Measurements from ENCODE around the gene NFIB. TPM values are rescaled to one million over a fixed set of nuclear protein-coding genes. Genes with fewer than 3 reads are reported as not detected.

Gene NFIB
- total and polyA plus RNA-seq, 2 donors (not counting 1 experiment from before 2014, with no cell fraction given): 29.3 to 36.3 TPM

DNA sequence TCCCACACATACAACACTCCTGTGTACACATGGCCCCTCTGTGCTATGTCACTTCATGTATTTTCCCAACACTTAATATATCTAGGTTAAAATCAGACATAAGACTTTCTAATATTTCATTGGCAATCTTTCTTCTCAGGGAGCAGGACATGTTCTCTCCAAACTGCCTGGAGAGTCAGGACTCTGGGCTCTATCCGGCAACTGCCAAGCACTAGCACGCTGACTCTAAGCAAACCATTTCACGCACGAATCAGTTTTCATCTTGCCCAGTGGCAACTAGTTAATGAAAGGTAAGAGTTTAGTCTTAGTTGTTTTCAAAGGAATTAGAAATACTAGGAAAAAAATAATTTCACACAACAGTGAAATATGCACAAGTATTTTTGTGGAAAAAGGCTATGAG, 124.8 kb downstream of the NFIB start:
- no peak overlapping the region for H3K27ac ChIP-seq (ENCODE audit: insufficient read depth, low read length)
- no peak overlapping the region for H3K9ac ChIP-seq (ENCODE audit: insufficient read depth, low read length)
- H3K4me2 ChIP-seq (ENCODE audit: extremely low read depth, insufficient read depth, low read length): no peak overlapping the region
- no peak overlapping the region for H3K4me3 ChIP-seq (replicated peaks in 1 of 4; ENCODE audit: control extremely low read depth in 1 of 4, insufficient read depth in 1 of 4, low read depth in 3 of 4, low read length in 4 of 4)
- H4K20me1 ChIP-seq (ENCODE audit: control insufficient read depth, extremely low read depth, insufficient read depth, low read length): no peaks in the 10 kb centered on the region
- TF ChIP-seq, protein P1, sequence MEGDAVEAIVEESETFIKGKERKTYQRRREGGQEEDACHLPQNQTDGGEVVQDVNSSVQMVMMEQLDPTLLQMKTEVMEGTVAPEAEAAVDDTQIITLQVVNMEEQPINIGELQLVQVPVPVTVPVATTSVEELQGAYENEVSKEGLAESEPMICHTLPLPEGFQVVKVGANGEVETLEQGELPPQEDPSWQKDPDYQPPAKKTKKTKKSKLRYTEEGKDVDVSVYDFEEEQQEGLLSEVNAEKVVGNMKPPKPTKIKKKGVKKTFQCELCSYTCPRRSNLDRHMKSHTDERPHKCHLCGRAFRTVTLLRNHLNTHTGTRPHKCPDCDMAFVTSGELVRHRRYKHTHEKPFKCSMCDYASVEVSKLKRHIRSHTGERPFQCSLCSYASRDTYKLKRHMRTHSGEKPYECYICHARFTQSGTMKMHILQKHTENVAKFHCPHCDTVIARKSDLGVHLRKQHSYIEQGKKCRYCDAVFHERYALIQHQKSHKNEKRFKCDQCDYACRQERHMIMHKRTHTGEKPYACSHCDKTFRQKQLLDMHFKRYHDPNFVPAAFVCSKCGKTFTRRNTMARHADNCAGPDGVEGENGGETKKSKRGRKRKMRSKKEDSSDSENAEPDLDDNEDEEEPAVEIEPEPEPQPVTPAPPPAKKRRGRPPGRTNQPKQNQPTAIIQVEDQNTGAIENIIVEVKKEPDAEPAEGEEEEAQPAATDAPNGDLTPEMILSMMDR (conservative IDR thresholded peaks at IDR 0.05 in 1 of 2, IDR thresholded peaks at IDR 0.05 in 1 of 2; ENCODE audit: low read depth in 1 of 2, low read length in 2 of 2): no peak
- no peak for TF ChIP-seq EZH2 (IDR thresholded peaks at IDR 0.05; ENCODE audit: low read length, missing control alignments)
- H3K27me3 ChIP-seq (ENCODE audit: control insufficient read depth, insufficient read depth, low read length): no peaks in the 10 kb centered on the region
- H3K9me3 ChIP-seq (ENCODE audit: control insufficient read depth, insufficient read depth, low read depth, low read length): no peaks in the 10 kb centered on the region
- no peaks in the 10 kb centered on the region for H3K4me1 ChIP-seq (ENCODE audit: control insufficient read depth, extremely low read depth, insufficient read depth, low read length)
- no peak overlapping the region for H2AFZ ChIP-seq (ENCODE audit: low read length)
- no peaks in the 10 kb centered on the region for H3K79me2 ChIP-seq (ENCODE audit: control insufficient read depth, insufficient read depth, low read length)
- no peaks in the 10 kb centered on the region for H3K36me3 ChIP-seq (ENCODE audit: control insufficient read depth, insufficient read depth, low read length)
- DNase-seq (ENCODE audit: low read depth in 2 of 2): no peak

DNA sequence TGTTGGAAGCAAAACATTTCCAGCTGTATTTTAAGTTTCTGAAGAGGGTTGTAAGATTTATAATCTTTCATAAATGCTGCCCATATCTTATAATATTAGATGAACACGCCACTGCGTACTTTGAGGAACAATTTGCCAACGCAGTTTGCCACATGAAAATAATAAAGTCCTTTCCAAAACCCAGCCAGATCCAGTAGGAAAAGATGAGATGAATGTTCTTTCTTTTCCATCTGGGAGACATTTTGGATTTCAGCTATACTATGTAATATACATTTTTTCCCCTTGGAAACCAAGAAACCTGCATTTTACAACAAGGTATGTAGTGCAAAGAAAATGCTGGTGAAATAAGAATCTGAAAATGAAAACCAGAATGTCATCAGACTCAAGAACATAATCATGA, 125.4 kb downstream of the NFIB start:
- TF ChIP-seq EZH2 (IDR thresholded peaks at IDR 0.05; ENCODE audit: low read length, missing control alignments): no peak
- TF ChIP-seq, protein P1 (conservative IDR thresholded peaks at IDR 0.05 in 1 of 2, IDR thresholded peaks at IDR 0.05 in 1 of 2; ENCODE audit: low read depth in 1 of 2, low read length in 2 of 2): no peak
- H3K9ac ChIP-seq (ENCODE audit: insufficient read depth, low read length): no peak overlapping the region
- no peaks in the 10 kb centered on the region for H3K4me1 ChIP-seq (ENCODE audit: control insufficient read depth, extremely low read depth, insufficient read depth, low read length)
- no peak overlapping the region for H2AFZ ChIP-seq (ENCODE audit: low read length)
- DNase-seq (ENCODE audit: low read depth in 2 of 2): no peak
- H4K20me1 ChIP-seq (ENCODE audit: control insufficient read depth, extremely low read depth, insufficient read depth, low read length): no peaks in the 10 kb centered on the region
- H3K36me3 ChIP-seq (ENCODE audit: control insufficient read depth, insufficient read depth, low read length): no peaks in the 10 kb centered on the region
- H3K79me2 ChIP-seq (ENCODE audit: control insufficient read depth, insufficient read depth, low read length): no peaks in the 10 kb centered on the region
- H3K4me3 ChIP-seq (replicated peaks in 1 of 4; ENCODE audit: control extremely low read depth in 1 of 4, insufficient read depth in 1 of 4, low read depth in 3 of 4, low read length in 4 of 4): no peak overlapping the region
- no peaks in the 10 kb centered on the region for H3K9me3 ChIP-seq (ENCODE audit: control insufficient read depth, insufficient read depth, low read depth, low read length)
- no peaks in the 10 kb centered on the region for H3K27me3 ChIP-seq (ENCODE audit: control insufficient read depth, insufficient read depth, low read length)
- H3K27ac ChIP-seq (ENCODE audit: insufficient read depth, low read length): no peak overlapping the region
- no peak overlapping the region for H3K4me2 ChIP-seq (ENCODE audit: extremely low read depth, insufficient read depth, low read length)

DNA sequence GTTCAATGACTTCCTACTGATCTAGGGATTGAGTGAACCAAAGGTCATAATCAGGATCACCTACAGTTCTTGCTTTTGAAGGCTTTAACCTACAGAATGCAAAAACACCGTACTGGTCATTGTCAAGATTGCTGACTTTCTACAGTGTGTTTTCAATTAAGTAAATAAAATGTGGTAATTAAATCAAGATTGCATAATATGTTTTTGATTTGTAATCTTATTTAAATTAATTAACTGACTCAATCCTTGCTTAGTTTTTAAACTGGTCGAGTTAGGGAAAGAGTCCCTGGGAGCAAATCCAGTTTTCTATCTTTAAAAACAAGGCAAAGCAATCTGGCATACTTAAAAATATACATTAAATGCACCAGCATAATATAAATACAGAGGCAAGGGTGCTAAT, 125.9 kb downstream of the NFIB start:
- Histone ChIP-seq H3K9me3 (ENCODE audit: control insufficient read depth, insufficient read depth, low read depth, low read length) (no peaks in the 10 kb centered on the region), H4K20me1 (ENCODE audit: control insufficient read depth, extremely low read depth, insufficient read depth, low read length) (no peaks in the 10 kb centered on the region), H3K4me3 (replicated peaks in 1 of 4; ENCODE audit: control extremely low read depth in 1 of 4, insufficient read depth in 1 of 4, low read depth in 3 of 4, low read length in 4 of 4) (no peak overlapping the region), H2AFZ (ENCODE audit: low read length) (no peak overlapping the region), H3K79me2 (ENCODE audit: control insufficient read depth, insufficient read depth, low read length) (no peaks in the 10 kb centered on the region), H3K36me3 (ENCODE audit: control insufficient read depth, insufficient read depth, low read length) (no peaks in the 10 kb centered on the region), H3K27ac (ENCODE audit: insufficient read depth, low read length) (no peak overlapping the region), H3K27me3 (ENCODE audit: control insufficient read depth, insufficient read depth, low read length) (no peaks in the 10 kb centered on the region), H3K9ac (ENCODE audit: insufficient read depth, low read length) (no peak overlapping the region), H3K4me1 (ENCODE audit: control insufficient read depth, extremely low read depth, insufficient read depth, low read length) (no peaks in the 10 kb centered on the region), H3K4me2 (ENCODE audit: extremely low read depth, insufficient read depth, low read length) (no peak overlapping the region)
- no peak for TF ChIP-seq EZH2 (IDR thresholded peaks at IDR 0.05; ENCODE audit: low read length, missing control alignments)
- TF ChIP-seq, protein P1 (conservative IDR thresholded peaks at IDR 0.05 in 1 of 2, IDR thresholded peaks at IDR 0.05 in 1 of 2; ENCODE audit: low read depth in 1 of 2, low read length in 2 of 2): no peak
- DNase-seq (ENCODE audit: low read depth in 2 of 2): no peak
